Suprapubic skin (tissue), 4 donors: ENCODE data around the gene DCAF15. TPM values are rescaled to one million over a fixed set of nuclear protein-coding genes. Genes with fewer than 3 reads are reported as not detected.

Source experiments
- DNase-seq, 2 donors: peaks; one replicate each; pipeline ENCODE4 v3.0.0-alpha.2; 2019; ENCODE audit warnings: low spot score in 2 of 2
- H3K27ac ChIP-seq: fragments of 200-600 bp; sonication (generic); one replicate; pipeline ENCODE4 v1.5.1; 2019
- H3K27me3 ChIP-seq: fragments of 200-600 bp; sonication (generic); one replicate; pipeline ENCODE4 v1.5.1; 2019
- H3K36me3 ChIP-seq: fragments of 200-600 bp; sonication (generic); one replicate; pipeline ENCODE4 v1.5.1; 2019
- H3K4me1 ChIP-seq: fragments of 200-600 bp; sonication (generic); one replicate; pipeline ENCODE4 v1.5.1; 2019
- H3K4me3 ChIP-seq: fragments of 200-600 bp; sonication (generic); one replicate; pipeline ENCODE4 v1.5.1; 2019; ENCODE audit warnings: mild to moderate bottlenecking
- H3K9me3 ChIP-seq: fragments of 200-600 bp; sonication (generic); one replicate; pipeline ENCODE4 v1.5.1; 2019
- EP300 ChIP-seq: sonication (generic); formaldehyde crosslinking; IDR thresholded peaks from one replicate; pipeline ENCODE4 v1.6.1; 2017; ENCODE audit warnings: antibody characterized with exemption
- POLR2A ChIP-seq, 2 donors: fragments of 450-650 bp; IDR thresholded peaks; one replicate each; pipeline ENCODE4 v1.6.1; 2017; ENCODE audit warnings: antibody characterized with exemption in 2 of 2, mild to moderate bottlenecking in 2 of 2, moderate library complexity in 2 of 2
- POLR2AphosphoS5 ChIP-seq, 3 donors: sonication (generic); formaldehyde crosslinking; IDR thresholded peaks; one replicate each; pipeline ENCODE4 v1.6.1; 2017; ENCODE audit warnings: antibody characterized with exemption in 3 of 3
- WGBS: methylation state at CpG from one replicate; pipeline ENCODE4 v1.1.5; 2018; 5-methylcytosine and 5-hydroxymethylcytosine counted together
- total RNA-seq, 4 donors: library from RNA; depleted of rRNA; stranded (reverse); fragments of >200 nt; gene quantifications; one replicate each; pipeline ENCODE4 v1.1.0, GENCODE V29; 2016
- TF ChIP-seq, protein P1 (sequence below), 2 donors: fragments of 200-600 bp in 1 of 2; fragments of 450-650 bp in 1 of 2; sonication (generic) in 1 of 2; IDR thresholded peaks; one replicate each; pipeline ENCODE4 v1.5.1; 2016 to 2019; ENCODE audit warnings: antibody characterized with exemption in 2 of 2, mild to moderate bottlenecking in 1 of 2, moderate library complexity in 1 of 2

Gene DCAF15
- total RNA-seq, 4 donors from 2014 or later = 38.3 to 52.3 (median 46.2) TPM

- WGBS = 100% methylated on average over 3 of the region's 3 CpGs
- no peak for DNase-seq
- peaks cover 33% of the 10 kb centered on the region for H3K4me1 ChIP-seq
- no peak for TF ChIP-seq EP300
- no peak for TF ChIP-seq POLR2AphosphoS5 (IDR thresholded peaks at IDR 0.05)
- no peak for TF ChIP-seq POLR2A (IDR thresholded peaks at IDR 0.05)
- TF ChIP-seq, protein P1, sequence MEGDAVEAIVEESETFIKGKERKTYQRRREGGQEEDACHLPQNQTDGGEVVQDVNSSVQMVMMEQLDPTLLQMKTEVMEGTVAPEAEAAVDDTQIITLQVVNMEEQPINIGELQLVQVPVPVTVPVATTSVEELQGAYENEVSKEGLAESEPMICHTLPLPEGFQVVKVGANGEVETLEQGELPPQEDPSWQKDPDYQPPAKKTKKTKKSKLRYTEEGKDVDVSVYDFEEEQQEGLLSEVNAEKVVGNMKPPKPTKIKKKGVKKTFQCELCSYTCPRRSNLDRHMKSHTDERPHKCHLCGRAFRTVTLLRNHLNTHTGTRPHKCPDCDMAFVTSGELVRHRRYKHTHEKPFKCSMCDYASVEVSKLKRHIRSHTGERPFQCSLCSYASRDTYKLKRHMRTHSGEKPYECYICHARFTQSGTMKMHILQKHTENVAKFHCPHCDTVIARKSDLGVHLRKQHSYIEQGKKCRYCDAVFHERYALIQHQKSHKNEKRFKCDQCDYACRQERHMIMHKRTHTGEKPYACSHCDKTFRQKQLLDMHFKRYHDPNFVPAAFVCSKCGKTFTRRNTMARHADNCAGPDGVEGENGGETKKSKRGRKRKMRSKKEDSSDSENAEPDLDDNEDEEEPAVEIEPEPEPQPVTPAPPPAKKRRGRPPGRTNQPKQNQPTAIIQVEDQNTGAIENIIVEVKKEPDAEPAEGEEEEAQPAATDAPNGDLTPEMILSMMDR (IDR thresholded peaks at IDR 0.05) = no peak
- H3K36me3 ChIP-seq = no peaks in the 10 kb centered on the region
- H3K27me3 ChIP-seq = no peaks in the 10 kb centered on the region
- no peaks in the 10 kb centered on the region for H3K9me3 ChIP-seq
- no peak overlapping the region for H3K27ac ChIP-seq
- no peak overlapping the region for H3K4me3 ChIP-seq
Measured at GRCh38 chr19:13999085-13999484, 46.8 kb downstream of the DCAF15 start.

DNA sequence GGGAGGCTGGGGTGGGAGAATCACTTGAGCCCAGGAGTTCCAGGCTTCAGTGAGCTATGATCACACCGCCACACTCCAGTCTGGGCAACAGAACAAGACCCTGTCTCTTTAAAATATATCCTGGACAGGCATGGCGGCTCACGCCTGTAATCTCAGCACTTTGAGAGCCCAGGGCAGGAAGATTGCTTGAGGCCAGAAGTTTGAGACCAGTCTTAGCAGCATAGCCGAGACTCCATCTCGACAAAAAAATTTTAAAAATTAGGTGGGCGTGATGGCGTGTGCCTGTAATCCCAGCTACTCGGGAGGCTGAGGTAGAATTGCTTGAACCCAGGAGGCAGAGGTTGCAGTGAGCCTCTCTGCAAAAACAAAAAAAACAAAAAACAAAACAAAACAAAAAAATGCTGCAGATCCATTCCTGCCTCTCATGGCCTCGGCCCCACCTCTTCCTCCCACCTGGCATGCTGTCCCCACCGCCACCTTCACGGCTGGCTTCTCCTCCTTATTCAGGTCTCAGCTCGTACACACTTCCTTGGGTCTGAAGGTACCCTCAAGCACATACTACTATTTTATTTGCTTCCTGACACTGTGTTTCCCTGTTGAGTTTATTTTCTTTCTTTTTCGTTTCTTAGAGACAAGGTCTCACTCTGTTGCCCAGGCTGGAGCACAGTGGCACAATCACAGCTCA, 48.5 kb downstream of the DCAF15 start:
- H3K4me3 ChIP-seq = no peak overlapping the region
- DNase-seq = no peak
- peaks cover 43% of the 10 kb centered on the region for H3K4me1 ChIP-seq
- no peaks in the 10 kb centered on the region for H3K27me3 ChIP-seq
- no peaks in the 10 kb centered on the region for H3K9me3 ChIP-seq
- H3K27ac ChIP-seq = no peak overlapping the region
- H3K36me3 ChIP-seq = no peaks in the 10 kb centered on the region
- WGBS = 58% methylated on average over 13 of the region's 13 CpGs
- no peak for TF ChIP-seq POLR2AphosphoS5 (IDR thresholded peaks at IDR 0.05)

- H3K4me1 ChIP-seq = peaks cover 50% of the 10 kb centered on the region
- no peak for DNase-seq
- H3K4me3 ChIP-seq = no peak overlapping the region
- 44% methylated on average over 9 of the region's 13 CpGs for WGBS
- H3K36me3 ChIP-seq = no peaks in the 10 kb centered on the region
- H3K27ac ChIP-seq = peak overlapping the region; percentile 65
- TF ChIP-seq, protein P1 (IDR thresholded peaks at IDR 0.05) = no peak
- no peak for TF ChIP-seq EP300
- TF ChIP-seq POLR2AphosphoS5 (IDR thresholded peaks at IDR 0.05) = no peak
- TF ChIP-seq POLR2A (IDR thresholded peaks at IDR 0.05) = no peak
- no peaks in the 10 kb centered on the region for H3K9me3 ChIP-seq
- no peaks in the 10 kb centered on the region for H3K27me3 ChIP-seq
Measured at GRCh38 chr19:14002571-14003250, 50.4 kb downstream of the DCAF15 start.

DNA sequence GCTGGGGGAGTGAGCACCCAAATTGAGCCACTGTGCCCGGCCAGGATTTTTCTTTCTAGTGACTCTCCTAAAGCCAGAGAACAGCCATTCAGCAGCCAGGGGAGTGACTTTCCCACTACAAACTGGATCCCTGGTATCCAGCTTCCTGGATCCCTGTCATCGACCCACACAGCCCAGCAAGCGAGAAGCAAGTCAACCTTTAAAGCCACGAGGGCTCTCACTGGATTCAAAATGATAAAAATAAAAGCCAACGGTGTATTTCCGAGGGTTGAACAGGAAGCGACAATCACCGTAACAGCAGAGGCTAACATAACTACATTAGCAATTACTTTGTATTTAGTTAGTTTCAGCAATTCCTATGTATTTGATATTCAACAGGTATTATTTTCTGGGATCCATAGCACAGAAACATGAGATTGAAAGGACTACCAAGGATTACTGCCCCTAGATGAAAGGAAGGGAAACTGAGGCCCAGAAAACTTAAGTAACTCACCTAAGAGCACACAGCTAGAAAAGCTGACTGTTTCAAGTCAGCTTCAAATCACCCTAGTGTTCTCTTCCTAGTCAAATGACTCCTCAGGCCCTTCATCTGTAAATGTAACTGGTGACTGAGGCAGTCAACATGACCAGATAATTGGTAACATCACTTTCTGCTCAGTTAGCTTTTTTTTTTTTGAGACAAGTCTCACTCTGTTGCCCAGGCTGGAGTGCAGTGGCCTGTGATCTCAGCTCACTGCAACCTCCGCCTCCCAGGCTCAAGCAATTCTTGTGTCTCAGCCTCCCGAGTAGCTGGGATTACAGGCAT, 51.1 kb downstream of the DCAF15 start:
- no peaks in the 10 kb centered on the region for H3K36me3 ChIP-seq
- H3K9me3 ChIP-seq = no peaks in the 10 kb centered on the region
- peak overlapping the region; percentile 65 for H3K27ac ChIP-seq
- no peak overlapping the region for H3K4me3 ChIP-seq
- 30% methylated on average over 10 of the region's 10 CpGs for WGBS
- H3K27me3 ChIP-seq = no peaks in the 10 kb centered on the region
- no peak for TF ChIP-seq POLR2AphosphoS5 (IDR thresholded peaks at IDR 0.05)
- TF ChIP-seq, protein P1 (IDR thresholded peaks at IDR 0.05) = no peak
- TF ChIP-seq POLR2A (IDR thresholded peaks at IDR 0.05) = no peak
- TF ChIP-seq EP300 = no peak
- DNase-seq = no peak
- H3K4me1 ChIP-seq = peaks cover 50% of the 10 kb centered on the region

- Histone ChIP-seq H3K27me3 (no peaks in the 10 kb centered on the region), H3K36me3 (no peaks in the 10 kb centered on the region), H3K27ac (peak overlapping the region; percentile 99), H3K4me1 (peaks cover 50% of the 10 kb centered on the region), H3K9me3 (no peaks in the 10 kb centered on the region), H3K4me3 (peak overlapping the region; percentile 83)
- WGBS = 11% methylated on average over 14 of the region's 14 CpGs
- TF ChIP-seq, protein P1 (IDR thresholded peaks at IDR 0.05) = no peak
- TF ChIP-seq POLR2A (IDR thresholded peaks at IDR 0.05) (peak in 1 of 2 donors; percentile 8), EP300 (no peak), POLR2AphosphoS5 (IDR thresholded peaks at IDR 0.05) (peak in 1 of 3 donors; percentile 57)
- no peak for DNase-seq
Measured at GRCh38 chr19:14004619-14005348, 52.5 kb downstream of the DCAF15 start.
